Endodermal cell (in vitro differentiated cells): Measurements from ENCODE around the gene INSRR. TPM values are rescaled to one million over a fixed set of nuclear protein-coding genes. Genes with fewer than 3 reads are reported as not detected.

Experiments
- DNase-seq: peaks from one replicate; pipeline ENCODE4 v3.0.0-alpha.2; 2017
- H3K27ac ChIP-seq: 2 replicates; pipeline ENCODE4 v1.5.1; 2013; ENCODE audit warnings: mild to moderate bottlenecking, low read depth, low read length, moderate library complexity
- H3K27me3 ChIP-seq: 2 replicates; pipeline ENCODE4 v1.6.1; 2013; ENCODE audit warnings: mild to moderate bottlenecking, low read length, moderate library complexity; ENCODE audit not compliant: insufficient read depth, control insufficient read depth, poor library complexity, severe bottlenecking
- H3K36me3 ChIP-seq: 2 replicates; pipeline ENCODE4 v1.7.0; 2013; ENCODE audit warnings: mild to moderate bottlenecking, low read length, moderate library complexity; ENCODE audit not compliant: control insufficient read depth, insufficient read depth
- H3K4me1 ChIP-seq: one replicate; pipeline ENCODE4 v1.7.0; 2013; ENCODE audit warnings: low read length; ENCODE audit not compliant: control insufficient read depth, insufficient read depth
- H3K4me3 ChIP-seq: 2 replicates; pipeline ENCODE4 v1.5.1; 2013; ENCODE audit warnings: mild to moderate bottlenecking, low read length, moderate library complexity
- H3K9ac ChIP-seq: 2 replicates; pipeline ENCODE4 v1.6.1; 2013; ENCODE audit warnings: mild to moderate bottlenecking, low read length, moderate library complexity; ENCODE audit not compliant: poor library complexity, severe bottlenecking; ENCODE audit errors: extremely low read depth
- H3K9me3 ChIP-seq: 2 replicates; pipeline ENCODE4 v1.6.1; 2013; ENCODE audit warnings: mild to moderate bottlenecking, low read length, moderate library complexity; ENCODE audit not compliant: control insufficient read depth
- H3K27ac Mint-ChIP-seq: 2 replicates; pipeline ENCODE4 v1.8.0; 2020; ENCODE audit warnings: mixed read lengths
- H3K27me3 Mint-ChIP-seq: 2 replicates; pipeline ENCODE4 v1.8.0; 2021; ENCODE audit warnings: mild to moderate bottlenecking, mixed read lengths; ENCODE audit not compliant: insufficient read depth
- H3K36me3 Mint-ChIP-seq: 2 replicates; pipeline ENCODE4 v1.8.0; 2020; ENCODE audit warnings: low read depth, mixed read lengths
- H3K4me1 Mint-ChIP-seq: 2 replicates; pipeline ENCODE4 v1.8.0; 2020; ENCODE audit warnings: mixed read lengths
- H3K4me3 Mint-ChIP-seq: 2 replicates; pipeline ENCODE4 v1.8.0; 2020; ENCODE audit warnings: mild to moderate bottlenecking, moderate library complexity, mixed read lengths
- H3K9me3 Mint-ChIP-seq: 2 replicates; pipeline ENCODE4 v1.8.0; 2020; ENCODE audit warnings: mild to moderate bottlenecking, mixed read lengths
- WGBS, 2 experiments: methylation state at CpG; one replicate each; pipeline versions ENCODE4 v1.1.5 to v1.1.7; 2013; ENCODE audit warnings: missing lambda C conversion rate in 2 of 2, mixed read lengths in 1 of 2; ENCODE audit not compliant: insufficient coverage in 1 of 2, insufficient read length in 1 of 2; 5-methylcytosine and 5-hydroxymethylcytosine counted together
- total RNA-seq, 2 donors: library from RNA; stranded (reverse); fragmentation: NEBNext Ultra II Directional in 1 of 2; extraction: Animal tissue kit (Norgen Biotek cat#: 25700) in 1 of 2; gene quantifications; 2 replicates in 1 of 2; 3 replicates in 1 of 2; pipeline ENCODE4 v1.2.1, GENCODE V29; 2021
- TF ChIP-seq, protein P1 (sequence below): fragments of 200-600 bp; sonication (generic); conservative IDR thresholded peaks from 2 replicates; pipeline ENCODE4 v1.5.0; 2021; ENCODE audit warnings: antibody characterized with exemption, mild to moderate bottlenecking

Gene INSRR
- total RNA-seq, 2 donors from 2014 or later: 0.07 to 0.09 TPM

DNA sequence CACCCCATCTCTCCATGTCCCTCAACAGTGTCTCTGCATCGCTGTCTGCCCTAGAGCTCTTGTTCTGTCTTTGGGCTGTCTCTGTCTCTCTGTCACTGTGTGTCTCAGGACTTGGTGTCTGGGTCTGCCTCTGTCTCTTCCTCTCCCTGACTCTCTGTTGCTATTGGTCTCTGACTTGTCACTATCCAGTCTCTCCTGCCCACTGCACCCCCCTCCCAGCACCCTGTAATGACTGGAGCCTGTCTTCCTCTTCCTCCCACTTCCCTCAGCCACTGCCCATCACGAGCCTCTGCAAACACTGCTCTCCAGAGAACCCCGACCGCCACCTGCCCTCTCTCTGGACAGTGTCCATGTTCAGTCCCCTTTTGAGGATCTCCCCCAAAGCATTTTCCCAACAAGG, 46.7 kb upstream of the INSRR start:
- H3K27me3 Mint-ChIP-seq: peaks cover 20% of the 10 kb centered on the region
- TF ChIP-seq, protein P1, sequence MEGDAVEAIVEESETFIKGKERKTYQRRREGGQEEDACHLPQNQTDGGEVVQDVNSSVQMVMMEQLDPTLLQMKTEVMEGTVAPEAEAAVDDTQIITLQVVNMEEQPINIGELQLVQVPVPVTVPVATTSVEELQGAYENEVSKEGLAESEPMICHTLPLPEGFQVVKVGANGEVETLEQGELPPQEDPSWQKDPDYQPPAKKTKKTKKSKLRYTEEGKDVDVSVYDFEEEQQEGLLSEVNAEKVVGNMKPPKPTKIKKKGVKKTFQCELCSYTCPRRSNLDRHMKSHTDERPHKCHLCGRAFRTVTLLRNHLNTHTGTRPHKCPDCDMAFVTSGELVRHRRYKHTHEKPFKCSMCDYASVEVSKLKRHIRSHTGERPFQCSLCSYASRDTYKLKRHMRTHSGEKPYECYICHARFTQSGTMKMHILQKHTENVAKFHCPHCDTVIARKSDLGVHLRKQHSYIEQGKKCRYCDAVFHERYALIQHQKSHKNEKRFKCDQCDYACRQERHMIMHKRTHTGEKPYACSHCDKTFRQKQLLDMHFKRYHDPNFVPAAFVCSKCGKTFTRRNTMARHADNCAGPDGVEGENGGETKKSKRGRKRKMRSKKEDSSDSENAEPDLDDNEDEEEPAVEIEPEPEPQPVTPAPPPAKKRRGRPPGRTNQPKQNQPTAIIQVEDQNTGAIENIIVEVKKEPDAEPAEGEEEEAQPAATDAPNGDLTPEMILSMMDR: no peak
- DNase-seq: no peak

DNA sequence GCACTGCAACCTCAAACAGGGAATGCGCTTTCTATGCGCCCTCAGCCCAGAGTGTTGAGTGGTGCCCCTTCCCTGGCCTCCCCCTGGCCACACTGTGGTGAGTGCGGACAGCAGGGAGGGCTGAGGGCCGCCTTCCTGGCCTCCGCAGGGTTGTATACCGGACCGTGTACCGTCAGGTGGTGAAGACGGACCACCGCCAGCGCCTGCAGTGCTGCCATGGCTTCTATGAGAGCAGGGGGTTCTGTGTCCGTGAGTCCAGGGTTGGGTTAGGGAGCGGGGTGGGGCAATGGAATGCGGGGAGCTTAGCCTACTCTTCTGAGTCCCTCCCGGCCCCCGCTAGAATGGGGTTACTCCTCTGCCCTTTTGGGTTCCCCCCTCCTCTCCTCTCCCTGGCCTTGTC, 46.3 kb upstream of the INSRR start:
- H3K27ac Mint-ChIP-seq: no peak overlapping the region
- H3K9ac ChIP-seq: no peak overlapping the region
- WGBS, 2 experiments: 87% methylated on average over 13 to 16 of the region's 16 CpGs
- no peaks in the 10 kb centered on the region for H3K4me1 Mint-ChIP-seq
- H3K36me3 ChIP-seq: no peaks in the 10 kb centered on the region
- no peak overlapping the region for H3K4me3 Mint-ChIP-seq
- peaks cover 15% of the 10 kb centered on the region for H3K27me3 Mint-ChIP-seq
- no peak for DNase-seq
- no peak overlapping the region for H3K27ac ChIP-seq
- no peak overlapping the region for H3K4me3 ChIP-seq
- H3K36me3 Mint-ChIP-seq: no peaks in the 10 kb centered on the region
- TF ChIP-seq, protein P1: no peak
- no peaks in the 10 kb centered on the region for H3K4me1 ChIP-seq
- no peaks in the 10 kb centered on the region for H3K9me3 ChIP-seq
- no peaks in the 10 kb centered on the region for H3K9me3 Mint-ChIP-seq
- H3K27me3 ChIP-seq: no peaks in the 10 kb centered on the region

More for the DNA sequence above, 46.7 kb upstream of the INSRR start:
- H3K9me3 ChIP-seq: no peaks in the 10 kb centered on the region
- Mint-ChIP-seq H3K9me3 (no peaks in the 10 kb centered on the region), H3K4me1 (no peaks in the 10 kb centered on the region), H3K27ac (no peak overlapping the region), H3K36me3 (no peaks in the 10 kb centered on the region), H3K4me3 (no peak overlapping the region)
- no peak overlapping the region for H3K27ac ChIP-seq
- no peaks in the 10 kb centered on the region for H3K4me1 ChIP-seq
- H3K9ac ChIP-seq: no peak overlapping the region
- WGBS, 2 experiments: 74 to 92% methylated on average over 4 of the region's 4 CpGs
- H3K27me3 ChIP-seq: no peaks in the 10 kb centered on the region
- H3K4me3 ChIP-seq: no peak overlapping the region
- H3K36me3 ChIP-seq: no peaks in the 10 kb centered on the region

DNA sequence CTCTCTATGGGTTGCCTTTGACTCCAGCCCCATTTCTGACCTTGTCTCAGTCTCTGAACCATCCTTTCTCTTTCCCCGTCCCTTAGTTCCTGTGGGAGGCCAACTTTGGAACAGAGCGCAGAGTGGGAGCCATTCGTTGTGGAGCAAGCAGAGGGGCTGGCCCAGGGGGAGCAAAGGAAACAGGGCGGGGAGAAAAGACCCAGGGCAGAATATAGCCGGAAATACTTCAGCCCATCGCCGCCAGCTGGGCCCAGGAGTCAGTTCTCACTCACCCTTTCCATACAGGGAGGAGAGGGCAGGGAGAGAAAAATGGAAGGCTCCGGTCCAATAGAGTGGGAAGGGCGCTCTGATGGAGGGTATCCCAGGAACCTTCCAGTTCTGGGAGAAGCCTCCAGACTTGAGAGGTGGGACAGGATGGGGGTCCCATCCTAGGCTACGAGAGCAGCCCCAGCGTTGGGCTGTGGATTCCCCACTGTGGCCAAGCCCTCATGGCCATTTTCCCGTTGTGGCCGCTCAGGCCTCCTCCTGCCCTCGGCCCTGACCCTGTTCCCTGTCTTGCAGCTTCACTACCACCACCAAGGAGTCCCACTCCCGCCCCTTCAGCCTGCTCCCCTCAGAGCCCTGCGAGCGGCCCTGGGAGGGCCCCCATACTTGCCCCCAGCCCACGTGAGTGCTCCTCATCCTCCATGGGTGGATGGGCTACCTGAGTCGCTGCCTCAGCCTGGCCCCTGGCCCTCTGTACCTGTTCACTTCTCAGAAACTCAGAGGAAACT, 45.5 kb upstream of the INSRR start:
- Mint-ChIP-seq H3K4me1 (no peaks in the 10 kb centered on the region), H3K9me3 (no peaks in the 10 kb centered on the region), H3K36me3 (no peaks in the 10 kb centered on the region), H3K27ac (no peak overlapping the region), H3K27me3 (peaks cover 15% of the 10 kb centered on the region), H3K4me3 (no peak overlapping the region)
- H3K36me3 ChIP-seq: no peaks in the 10 kb centered on the region
- no peaks in the 10 kb centered on the region for H3K4me1 ChIP-seq
- no peaks in the 10 kb centered on the region for H3K9me3 ChIP-seq
- no peak for DNase-seq
- no peak overlapping the region for H3K27ac ChIP-seq
- no peaks in the 10 kb centered on the region for H3K27me3 ChIP-seq
- no peak overlapping the region for H3K4me3 ChIP-seq
- TF ChIP-seq, protein P1: no peak
- 88 to 94% methylated on average over 11 to 19 of the region's 19 CpGs for WGBS, 2 experiments
- H3K9ac ChIP-seq: no peak overlapping the region
